GM12878 (cell line): ENCODE measurements around the gene NACC1. TPM values are rescaled to one million over a fixed set of nuclear protein-coding genes. Genes with fewer than 3 reads are reported as not detected.

Source experiments
- ATAC-seq: fragments of 200-7000 bp; cut with Tn5 transposase; 3 replicates; pipeline ENCODE4 v1.9.1; 2020; ENCODE audit warnings: mild to moderate bottlenecking, moderate library complexity
- BruUV-seq: library from RNA; stranded (reverse); fragments of 400-500 nt; replicated peaks from 2 replicates; lab custom pipeline; 2021; lab: Mats Ljungman, UMichigan
- CTCF ChIA-PET: fragments of 300-600 bp; sonication (Branson Sonifier 250); formaldehyde crosslinking; extraction: SDS; loops from one replicate; lab custom pipeline; 2021; ENCODE audit warnings: inconsistent platforms; lab: Yijun Ruan, JAX
- POLR2A ChIA-PET: fragments of 350-600 bp; formaldehyde crosslinking; extraction: SDS; loops from one replicate; lab custom pipeline; 2021; ENCODE audit warnings: inconsistent platforms; lab: Charles Lee
- RAD21 ChIA-PET: fragments of 300-600 bp; sonication (Branson Sonifier 250); formaldehyde crosslinking; loops from one replicate; lab custom pipeline; 2023; ENCODE audit warnings: antibody characterized with exemption; ENCODE audit not compliant: unreplicated experiment; lab: Charles Lee
- SMC1A ChIA-PET: fragments of 300-600 bp; sonication (Branson Sonifier 250); formaldehyde crosslinking; loops from one replicate; lab custom pipeline; 2023; ENCODE audit not compliant: unreplicated experiment, uncharacterized antibody; lab: Charles Lee
- DNase-seq: peaks from one replicate; pipeline ENCODE4 v3.0.0-alpha.2; 2011; ENCODE audit warnings: low read depth, low spot score
- FAIRE-seq: peaks from 3 replicates; lab custom pipeline; 2011; peaks lifted over from hg19 to GRCh38; lab: Jason Lieb, UNC
- H2AFZ ChIP-seq: 2 replicates; pipeline ENCODE4 v1.6.0; 2011; ENCODE audit warnings: low read depth, low read length, control low read depth; ENCODE audit not compliant: control insufficient read depth
- H3K27ac ChIP-seq: 2 replicates; pipeline ENCODE4 v1.5.1; 2011; ENCODE audit warnings: control low read depth; ENCODE audit not compliant: control insufficient read depth, insufficient read depth
- H3K27me3 ChIP-seq, 2 experiments: replicated peaks in 1 of 2; 2 replicates each; pipeline versions ENCODE4 v1.6.0 to v1.6.1; 2011; ENCODE audit warnings: low read length in 1 of 2; ENCODE audit not compliant: control insufficient read depth in 2 of 2, insufficient read depth in 2 of 2
- H3K36me3 ChIP-seq, 2 experiments: 2 replicates each; pipeline ENCODE4 v1.5.1; 2011; ENCODE audit warnings: low read length in 1 of 2; ENCODE audit not compliant: control insufficient read depth in 2 of 2, insufficient read depth in 2 of 2
- H3K4me1 ChIP-seq: 2 replicates; pipeline ENCODE4 v1.6.1; 2011; ENCODE audit warnings: mild to moderate bottlenecking, low read length, moderate library complexity, mixed read lengths; ENCODE audit not compliant: control insufficient read depth, insufficient read depth
- H3K4me2 ChIP-seq: 2 replicates; pipeline ENCODE4 v1.6.0; 2011; ENCODE audit warnings: control low read depth; ENCODE audit not compliant: control insufficient read depth, insufficient read depth
- H3K4me3 ChIP-seq: fragments of 200-600 bp; sonication (generic); 2 replicates; pipeline ENCODE4 v1.5.1; 2016
- H3K79me2 ChIP-seq: 2 replicates; pipeline ENCODE4 v1.6.0; 2011; ENCODE audit warnings: low read length; ENCODE audit not compliant: control insufficient read depth, insufficient read depth
- H3K9ac ChIP-seq: 2 replicates; pipeline ENCODE4 v1.8.0; 2011; ENCODE audit warnings: low read length, control low read depth, mixed read lengths; ENCODE audit not compliant: control insufficient read depth, insufficient read depth
- H3K9me3 ChIP-seq: replicated peaks from 3 replicates; pipeline ENCODE4 v1.5.1; 2011; ENCODE audit warnings: mild to moderate bottlenecking, low read length; ENCODE audit not compliant: control insufficient read depth, insufficient read depth
- H4K20me1 ChIP-seq: 2 replicates; pipeline ENCODE4 v1.6.0; 2011; ENCODE audit not compliant: control insufficient read depth, insufficient read depth
- CBX5 ChIP-seq: sonication (generic); IDR thresholded peaks from 2 replicates; pipeline ENCODE4 v1.6.1; 2016; ENCODE audit warnings: low read depth, moderate library complexity, mild to moderate bottlenecking, inconsistent platforms
- CHD4 ChIP-seq: fragments of 200-600 bp; sonication (generic); IDR thresholded peaks from 2 replicates; pipeline ENCODE4 v1.6.1; 2016; ENCODE audit warnings: mild to moderate bottlenecking
- STAT3 ChIP-seq: IDR thresholded peaks from 2 replicates; pipeline ENCODE4 v1.6.1; 2011; ENCODE audit warnings: low read depth, low read length, improper control_type of control experiment
- SUPT20H ChIP-seq: IDR thresholded peaks from 2 replicates; pipeline ENCODE4 v1.6.1; 2011; ENCODE audit warnings: low read depth, mild to moderate bottlenecking, low read length, moderate library complexity, borderline replicate concordance; ENCODE audit not compliant: control insufficient read depth
- ZBTB11 ChIP-seq: fragments of 450-650 bp; formaldehyde crosslinking; IDR thresholded peaks from 2 replicates; pipeline ENCODE4 v1.5.0; 2022; ENCODE audit warnings: mild to moderate bottlenecking, missing genetic modification characterization
- WGBS: methylation state at CpG from one replicate; pipeline ENCODE4 v1.1.6; 2016; ENCODE audit warnings: low lambda C conversion rate; ENCODE audit not compliant: insufficient replicate concordance, insufficient coverage; ENCODE audit errors: missing lambda C conversion rate; 5-methylcytosine and 5-hydroxymethylcytosine counted together
- in situ Hi-C: fragments of 300-500 bp; cut with MboI; formaldehyde crosslinking; loops from 9 replicates; pipeline ENCODE4 v1.14.3; 2018; ENCODE audit warnings: mixed read lengths
- intact Hi-C: fragments of 100-400 bp; cut with micrococcal nuclease; formaldehyde crosslinking; loops from one replicate; pipeline ENCODE4 v1.14.2; 2022; ENCODE audit not compliant: unreplicated experiment
- polyA plus RNA-seq, 11 experiments: library from polyadenylated mRNA; depleted of rRNA in 4 of 11; unstranded in 6 of 11; stranded (reverse) in 5 of 11; fragments of >200 nt; fragmentation: Nextera tagmentation in 4 of 11; fragmentation: Illumina TruSeq in 1 of 11; extraction: Ambion mirVana in 4 of 11; extraction: Trizol in 1 of 11; gene quantifications; 1 replicate in 1 of 11; 2 replicates in 10 of 11; pipeline versions ENCODE4 v1.2.1 to v1.2.3, GENCODE V29; 2011 to 2016; ENCODE audit warnings: inconsistent platforms in 2 of 11, missing spikeins in 2 of 11, low read depth in 1 of 11
- total RNA-seq, 4 experiments: library from RNA; depleted of rRNA in 3 of 4; stranded (reverse); fragments of >200 nt in 3 of 4; fragmentation: Illumina TruSeq in 1 of 4; extraction: Trizol in 1 of 4; gene quantifications; 2 replicates each; pipeline versions ENCODE4 v1.2.1 to v1.2.3, GENCODE V29; 2013 to 2021
- TF ChIP-seq, protein P1 (sequence below): IDR thresholded peaks from 2 replicates; pipeline ENCODE4 v1.6.1; 2012; ENCODE audit warnings: low read depth, low read length, improper control_type of control experiment

Gene NACC1
- total and polyA plus RNA-seq, 10 of the 15 experiments (the other 5 are each of a cell fraction or from before 2014, with no cell fraction given) = 0.18 to 120 (median 19.2) TPM

- WGBS = 10% methylated on average over 7 of the region's 7 CpGs
Measured at GRCh38 chr19:13085666-13086065, 32.4 kb upstream of the NACC1 start.

GRCh38 chr19:13086341-13086740, 31.7 kb upstream of the NACC1 start:
- ATAC-seq (no peak), DNase-seq (no peak), FAIRE-seq (no peak)
- Histone ChIP-seq H2AFZ (no peak overlapping the region), H3K36me3 (no peaks in the 10 kb centered on the region), H3K4me1 (no peaks in the 10 kb centered on the region), H3K27me3 (no peaks in the 10 kb centered on the region; a peak in 2 of 4 replicates), H3K79me2 (no peaks in the 10 kb centered on the region), H3K27ac (no peak overlapping the region), H3K4me2 (no peak overlapping the region), H4K20me1 (no peaks in the 10 kb centered on the region), H3K9ac (no peak overlapping the region), H3K4me3 (no peak overlapping the region), H3K9me3 (no peaks in the 10 kb centered on the region)
- RAD21 ChIA-PET = no interaction called here
- CTCF ChIA-PET = interaction anchor here (0.7 to 3.1 kb wide), 3 partner anchors 27 to 121 kb away, joined by 4 to 19 read pairs (median 9); no protein-coding TSS in a partner anchor
- BruUV-seq = no TSS peak
- in situ Hi-C loops = no loop called here
- WGBS = 50% methylated on average over 2 of the region's 2 CpGs
- SMC1A ChIA-PET = interaction anchor here (1.4 kb wide), 1 partner anchor 109 kb away, joined by 5 read pairs; no protein-coding TSS in a partner anchor
- intact Hi-C loops = no loop called here
- POLR2A ChIA-PET = no interaction called here
- no peak for TF ChIP-seq STAT3
- TF ChIP-seq ZBTB11 (CRISPR knock-in tag) = no peak
- TF ChIP-seq CBX5 = no peak
- no peak for TF ChIP-seq SUPT20H
- TF ChIP-seq, protein P1, sequence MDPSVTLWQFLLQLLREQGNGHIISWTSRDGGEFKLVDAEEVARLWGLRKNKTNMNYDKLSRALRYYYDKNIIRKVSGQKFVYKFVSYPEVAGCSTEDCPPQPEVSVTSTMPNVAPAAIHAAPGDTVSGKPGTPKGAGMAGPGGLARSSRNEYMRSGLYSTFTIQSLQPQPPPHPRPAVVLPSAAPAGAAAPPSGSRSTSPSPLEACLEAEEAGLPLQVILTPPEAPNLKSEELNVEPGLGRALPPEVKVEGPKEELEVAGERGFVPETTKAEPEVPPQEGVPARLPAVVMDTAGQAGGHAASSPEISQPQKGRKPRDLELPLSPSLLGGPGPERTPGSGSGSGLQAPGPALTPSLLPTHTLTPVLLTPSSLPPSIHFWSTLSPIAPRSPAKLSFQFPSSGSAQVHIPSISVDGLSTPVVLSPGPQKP = no peak
- TF ChIP-seq, all 136 proteins: peak for 0

More at GRCh38 chr19:13085666-13086065, 32.4 kb upstream of the NACC1 start:
- H3K9ac ChIP-seq = no peak overlapping the region
- no peaks in the 10 kb centered on the region for H3K9me3 ChIP-seq
- intact Hi-C loops = no loop called here
- DNase-seq (no peak), ATAC-seq (no peak), FAIRE-seq (no peak)
- SMC1A ChIA-PET = interaction anchor here (1.1 to 1.4 kb wide), 2 partner anchors 24 to 109 kb away, joined by 3 to 5 read pairs; no protein-coding TSS in a partner anchor
- H4K20me1 ChIP-seq = no peaks in the 10 kb centered on the region
- no peak overlapping the region for H3K4me3 ChIP-seq
- POLR2A ChIA-PET = no interaction called here
- H3K27me3 ChIP-seq = no peaks in the 10 kb centered on the region; a peak in 2 of 4 replicates
- H3K79me2 ChIP-seq = no peaks in the 10 kb centered on the region
- H3K36me3 ChIP-seq = no peaks in the 10 kb centered on the region
- TF ChIP-seq CHD4 = no peak
- H2AFZ ChIP-seq = no peak overlapping the region
- H3K4me1 ChIP-seq = no peaks in the 10 kb centered on the region
- no TSS peak for BruUV-seq
- no peak overlapping the region for H3K4me2 ChIP-seq
- H3K27ac ChIP-seq = no peak overlapping the region
- CTCF ChIA-PET = interaction anchor here (0.7 to 3.1 kb wide), 3 partner anchors 26 to 120 kb away, joined by 4 to 19 read pairs (median 9); no protein-coding TSS in a partner anchor
- RAD21 ChIA-PET = no interaction called here
- in situ Hi-C loops = no loop called here
